Measurements from ENCODE around the gene ZNF521. TPM values are rescaled to one million over a fixed set of nuclear protein-coding genes. Genes with fewer than 3 reads are reported as not detected.

The ZNF521 gene
- total RNA-seq, 1 donor from 2014 or later = 2.0 TPM

DNA sequence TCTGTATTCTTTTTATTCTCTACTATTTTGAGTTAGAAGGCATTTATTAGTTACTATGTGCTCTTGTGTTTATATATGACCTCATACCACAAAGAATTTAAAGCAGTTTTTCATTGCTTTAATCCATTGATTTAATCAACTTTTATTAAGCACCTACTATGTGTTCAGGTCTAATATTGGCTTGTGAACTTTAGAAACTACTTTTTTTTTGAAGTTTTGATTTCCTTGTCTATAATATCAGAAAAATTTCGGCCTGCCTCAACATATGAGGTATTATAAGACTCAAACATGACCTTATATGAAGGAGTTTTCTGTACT, 117.7 kb downstream of the ZNF521 start:
- DNase-seq (ENCODE audit: low read depth) = no peak
- H3K4me3 ChIP-seq (ENCODE audit: low read depth, low read length) = no peak overlapping the region
- TF ChIP-seq CTCF (conservative IDR thresholded peaks at IDR 0.05; ENCODE audit: low read depth, low read length) = no peak

DNA sequence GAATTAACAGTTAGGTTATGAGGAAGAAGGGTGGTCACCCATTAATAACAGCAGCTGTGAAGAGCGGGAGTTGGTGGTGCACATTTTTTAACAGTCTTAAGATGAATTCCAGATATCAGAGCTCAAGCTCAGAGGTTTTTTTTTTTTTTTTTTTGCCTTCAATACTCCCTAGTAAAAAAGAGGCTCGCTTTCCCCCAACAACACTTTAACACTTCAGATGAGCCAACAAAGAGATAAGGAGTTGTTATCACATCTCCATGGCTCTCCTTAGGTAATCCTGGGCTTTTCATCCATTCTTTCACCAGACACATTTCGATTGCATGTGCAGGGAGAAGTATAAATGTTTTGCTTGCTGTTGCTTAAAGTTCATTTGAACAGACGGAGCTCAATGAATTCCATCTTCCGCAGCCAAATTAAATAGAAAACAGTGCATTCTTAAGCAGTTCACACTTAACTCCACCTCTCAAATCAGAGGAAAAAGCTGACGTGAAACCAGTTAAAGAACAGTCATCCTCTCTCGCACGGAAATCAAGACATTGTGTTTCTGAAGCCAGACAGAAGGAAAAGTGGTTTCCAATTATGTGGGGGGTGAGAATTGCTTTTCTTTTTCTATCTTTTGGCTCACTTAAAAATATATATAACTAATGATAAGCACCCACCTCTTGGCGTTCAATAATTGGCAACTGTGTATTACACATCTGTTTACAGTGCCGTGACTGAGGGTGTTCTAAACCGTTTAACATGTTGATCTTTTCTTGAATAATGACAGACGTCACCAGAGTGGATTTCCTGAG, 118.2 kb downstream of the ZNF521 start:
- H3K4me3 ChIP-seq (ENCODE audit: low read depth, low read length) = peak overlapping the region; percentile 31
- DNase-seq (ENCODE audit: low read depth) = no peak
- TF ChIP-seq CTCF (conservative IDR thresholded peaks at IDR 0.05; ENCODE audit: low read depth, low read length) = no peak

DNA sequence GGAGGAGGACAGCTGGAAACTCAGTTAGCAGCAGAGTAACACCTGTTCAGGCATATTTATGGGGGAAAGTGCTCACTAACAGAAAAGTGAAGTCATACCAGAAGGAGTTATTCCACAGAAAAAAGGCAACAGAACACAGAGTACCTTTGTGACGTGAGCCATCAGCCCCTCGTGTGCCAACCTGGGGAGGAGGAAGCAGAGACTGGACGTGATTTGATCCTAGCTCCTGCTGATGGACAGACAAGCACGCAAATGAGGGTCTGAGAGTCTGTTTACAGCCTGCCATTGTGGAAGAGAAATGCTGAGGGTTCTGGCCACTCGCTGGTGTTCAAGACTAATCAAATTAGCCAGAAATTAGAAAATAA, 120.7 kb downstream of the ZNF521 start:
- no peak for TF ChIP-seq CTCF (conservative IDR thresholded peaks at IDR 0.05; ENCODE audit: low read depth, low read length)

GRCh38 chr18:25230658-25231326, 121.2 kb downstream of the ZNF521 start:
- no peak overlapping the region for H3K4me3 ChIP-seq (ENCODE audit: low read depth, low read length)
- DNase-seq (ENCODE audit: low read depth) = no peak
- TF ChIP-seq CTCF (conservative IDR thresholded peaks at IDR 0.05; ENCODE audit: low read depth, low read length) = no peak

More for the DNA sequence above, 120.7 kb downstream of the ZNF521 start:
- no peak for DNase-seq (ENCODE audit: low read depth)
- no peak overlapping the region for H3K4me3 ChIP-seq (ENCODE audit: low read depth, low read length)

- TF ChIP-seq CTCF (conservative IDR thresholded peaks at IDR 0.05; ENCODE audit: low read depth, low read length) = no peak
- no peak for DNase-seq (ENCODE audit: low read depth)
- H3K4me3 ChIP-seq (ENCODE audit: low read depth, low read length) = no peak overlapping the region
Observed at GRCh38 chr18:25229920-25230319, 122.0 kb downstream of the ZNF521 start.

DNA sequence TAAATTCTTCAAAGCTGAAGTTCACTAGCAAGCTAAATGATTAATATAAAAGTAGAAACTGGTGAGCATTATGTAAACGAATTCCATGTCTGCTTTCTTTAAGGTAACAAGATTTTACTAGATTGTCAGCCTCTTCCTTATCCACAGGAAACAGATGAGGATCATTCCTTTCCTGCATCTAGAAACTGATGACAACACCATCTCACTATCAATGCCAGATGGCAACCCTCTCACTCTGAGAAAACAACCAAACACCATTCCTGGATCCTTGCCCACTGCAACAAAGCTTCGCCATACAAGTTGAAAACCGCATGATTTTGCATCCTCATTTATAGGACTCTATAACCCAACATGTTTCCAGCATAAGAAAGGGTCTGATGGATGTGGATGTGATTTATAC, 122.9 kb downstream of the ZNF521 start:
- DNase-seq (ENCODE audit: low read depth) = no peak

More for the DNA sequence above, 122.9 kb downstream of the ZNF521 start:
- no peak overlapping the region for H3K4me3 ChIP-seq (ENCODE audit: low read depth, low read length)
- TF ChIP-seq CTCF (conservative IDR thresholded peaks at IDR 0.05; ENCODE audit: low read depth, low read length) = no peak

All from epithelial cell of proximal tubule (primary cell).